ENCODE results near the gene USP37. TPM values are rescaled to one million over a fixed set of nuclear protein-coding genes. Genes with fewer than 3 reads are reported as not detected.

The USP37 gene
- total and polyA plus RNA-seq, 3 donors from 2014 or later: 26.7 to 81.4 (median 39.3) TPM

DNA sequence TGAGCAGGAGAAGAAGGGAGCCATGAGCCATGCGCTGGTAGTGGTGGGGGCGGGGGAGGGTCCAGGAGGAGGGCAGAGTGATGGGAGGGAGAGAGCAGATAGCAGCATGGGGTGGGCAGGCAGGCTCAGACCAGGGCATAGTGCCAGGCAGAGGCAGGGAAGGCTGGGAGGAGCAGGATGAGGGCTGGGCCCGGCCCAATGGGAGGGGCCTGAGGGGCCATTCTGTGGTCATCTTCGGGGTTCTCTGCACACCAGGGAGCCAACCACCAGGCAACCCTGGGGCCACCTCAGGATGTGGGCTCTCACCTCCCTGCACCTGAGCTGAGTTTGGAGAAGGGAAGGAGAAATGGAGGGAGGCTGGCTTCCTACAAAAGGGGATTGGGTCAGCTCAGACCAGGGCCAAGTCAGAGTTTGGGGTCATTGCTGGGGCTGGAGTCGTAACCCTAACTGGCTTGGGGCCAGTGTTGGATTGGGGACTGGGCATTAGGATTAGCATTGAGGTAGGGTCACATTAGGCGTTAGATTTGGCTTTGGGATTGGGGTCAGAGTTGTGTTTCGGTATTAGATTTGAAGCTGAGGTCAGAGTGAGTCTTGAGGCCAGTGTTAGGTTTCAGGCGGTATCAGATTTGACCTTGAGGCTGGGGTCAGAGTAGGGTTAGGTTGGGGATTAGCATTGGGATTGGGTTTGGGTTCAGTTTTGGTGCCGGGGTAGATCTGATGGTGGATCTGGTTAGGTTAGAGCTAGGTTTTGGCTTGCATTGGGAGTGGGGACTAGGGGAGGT, 138.0 kb downstream of the USP37 start:
- Histone ChIP-seq H3K27me3 (no peaks in the 10 kb centered on the region), H3K4me3 (no peak overlapping the region), H3K27ac (no peak overlapping the region), H3K4me1 (no peaks in the 10 kb centered on the region), H3K36me3 (ENCODE audit: low read depth, missing control alignments) (no peaks in the 10 kb centered on the region), H3K9me3 (no peaks in the 10 kb centered on the region)
- TF ChIP-seq CTCF (IDR thresholded peaks at IDR 0.05) (no peak), POLR2A (IDR thresholded peaks at IDR 0.05) (no peak)
- DNase-seq: no peak
- intact Hi-C loops (cut with DNase I; ENCODE audit: low total_unique reads): no loop called here
- 80 to 82% methylated on average over 8 to 9 of the region's 9 CpGs for WGBS, 2 donors

DNA sequence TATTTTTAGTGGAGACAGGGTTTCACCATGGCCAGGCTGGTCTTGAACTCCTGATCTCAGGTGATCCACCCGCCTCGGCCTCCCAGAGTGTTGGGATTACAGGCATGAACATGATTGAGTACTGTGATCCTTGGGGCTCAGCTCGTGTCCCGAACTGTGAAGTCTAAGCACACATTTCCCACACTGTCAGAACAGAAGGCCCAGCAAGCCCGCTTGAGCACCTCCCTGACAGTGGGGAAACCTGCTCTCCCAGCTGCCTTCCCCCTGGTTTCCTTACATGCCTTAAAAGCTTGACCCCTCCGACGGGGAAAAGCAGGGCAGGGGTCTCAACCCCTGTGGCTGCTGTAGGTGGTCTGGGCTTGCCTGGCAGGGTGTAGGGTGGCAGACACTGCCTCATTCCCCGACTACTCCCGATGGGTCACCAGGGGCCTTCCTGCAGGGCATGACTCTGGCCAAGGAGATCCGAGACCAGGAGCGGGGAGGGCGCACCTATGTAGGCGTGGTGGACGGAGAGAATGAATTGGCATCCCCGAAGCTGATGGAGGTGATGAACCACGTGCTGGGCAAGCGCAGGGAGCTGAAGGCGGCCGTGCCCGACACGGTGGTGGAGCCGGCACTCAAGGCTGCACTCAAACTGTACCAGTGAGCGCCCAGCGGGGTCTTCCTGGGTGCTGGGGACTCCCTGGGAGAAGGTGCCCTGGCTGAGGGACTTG, 139.1 kb downstream of the USP37 start:
- DNase-seq: no peak
- intact Hi-C loops (cut with DNase I; ENCODE audit: low total_unique reads): no loop called here
- no peak for TF ChIP-seq POLR2A (IDR thresholded peaks at IDR 0.05)
- no peak for TF ChIP-seq CTCF (IDR thresholded peaks at IDR 0.05)
- Histone ChIP-seq H3K9me3 (no peaks in the 10 kb centered on the region), H3K4me3 (no peak overlapping the region), H3K27me3 (no peaks in the 10 kb centered on the region), H3K36me3 (ENCODE audit: low read depth, missing control alignments) (no peaks in the 10 kb centered on the region), H3K27ac (no peak overlapping the region), H3K4me1 (no peaks in the 10 kb centered on the region)
- WGBS, 2 donors: 94 to 96% methylated on average over 24 of the region's 24 CpGs

- Histone ChIP-seq H3K27ac (no peak overlapping the region), H3K27me3 (no peaks in the 10 kb centered on the region), H3K4me3 (no peak overlapping the region), H3K36me3 (ENCODE audit: low read depth, missing control alignments) (no peaks in the 10 kb centered on the region), H3K9me3 (no peaks in the 10 kb centered on the region), H3K4me1 (no peaks in the 10 kb centered on the region)
- no peak for DNase-seq
- TF ChIP-seq POLR2A (IDR thresholded peaks at IDR 0.05) (no peak), CTCF (IDR thresholded peaks at IDR 0.05) (no peak)
- intact Hi-C loops (cut with DNase I; ENCODE audit: low total_unique reads): no loop called here
- WGBS, 2 donors: 62 to 63% methylated on average over 11 of the region's 11 CpGs
These were observed 140.4 kb downstream of the USP37 start for GRCh38 chr2:218427741-218428140.

GRCh38 chr2:218425531-218425930, 142.6 kb downstream of the USP37 start:
- TF ChIP-seq CTCF (IDR thresholded peaks at IDR 0.05): no peak
- TF ChIP-seq POLR2A (IDR thresholded peaks at IDR 0.05): no peak
- intact Hi-C loops (cut with DNase I; ENCODE audit: low total_unique reads): no loop called here
- H3K36me3 ChIP-seq (ENCODE audit: low read depth, missing control alignments): no peaks in the 10 kb centered on the region
- H3K27ac ChIP-seq: no peak overlapping the region
- H3K27me3 ChIP-seq: no peaks in the 10 kb centered on the region
- DNase-seq: no peak
- no peaks in the 10 kb centered on the region for H3K9me3 ChIP-seq
- no peak overlapping the region for H3K4me3 ChIP-seq
- 92 to 93% methylated on average over 6 to 10 of the region's 10 CpGs for WGBS, 2 donors
- H3K4me1 ChIP-seq: no peaks in the 10 kb centered on the region
